HepG2 (cell line): Measurements from ENCODE around the gene DPH3. TPM values are rescaled to one million over a fixed set of nuclear protein-coding genes. Genes with fewer than 3 reads are reported as not detected.

Experiments
- ATF1 ChIP-seq: IDR thresholded peaks from 2 replicates; pipeline ENCODE4 v1.6.1; 2016; ENCODE audit warnings: mild to moderate bottlenecking, control low read depth
- EHMT2 ChIP-seq: fragments of 200-600 bp; sonication (generic); IDR thresholded peaks from 2 replicates; pipeline ENCODE4 v1.7.0; 2017; ENCODE audit warnings: antibody characterized with exemption, low read depth, low read length, borderline replicate concordance
- ELF3 ChIP-seq: IDR thresholded peaks from 2 replicates; pipeline ENCODE4 v1.6.1; 2016; ENCODE audit warnings: missing genetic modification reagents, missing compliant biosample characterization
- HNF4A ChIP-seq: sonication (generic); formaldehyde crosslinking; IDR thresholded peaks from 2 replicates; pipeline ENCODE4 v1.4.0; 2020; ENCODE audit warnings: missing genetic modification reagents
- KAT7 ChIP-seq: IDR thresholded peaks from 2 replicates; pipeline ENCODE4 v1.6.1; 2018; ENCODE audit warnings: borderline replicate concordance, missing compliant biosample characterization
- KLF16 ChIP-seq, 2 experiments: sonication (generic) in 1 of 2; formaldehyde crosslinking in 1 of 2; IDR thresholded peaks; 2 replicates each; pipeline versions ENCODE4 v1.6.1 to v1.8.0; 2016 to 2023; ENCODE audit warnings: missing genetic modification reagents in 2 of 2, missing compliant biosample characterization in 1 of 2
- MTA1 ChIP-seq: sonication (generic); formaldehyde crosslinking; IDR thresholded peaks from 2 replicates; pipeline ENCODE4 v1.4.0; 2020; ENCODE audit warnings: missing genetic modification reagents, mild to moderate bottlenecking, borderline replicate concordance
- REL ChIP-seq: sonication (generic); formaldehyde crosslinking; conservative IDR thresholded peaks from 2 replicates; pipeline ENCODE4 v1.8.0; 2022; ENCODE audit warnings: mild to moderate bottlenecking, missing genetic modification reagents, moderate library complexity
- SCMH1 ChIP-seq: sonication (generic); formaldehyde crosslinking; IDR thresholded peaks from 2 replicates; pipeline ENCODE4 v1.9.0; 2021; ENCODE audit warnings: missing genetic modification reagents, mild to moderate bottlenecking, borderline replicate concordance
- SRSF4 ChIP-seq: fragments of 200-400 bp; formaldehyde crosslinking; IDR thresholded peaks from one replicate; pipeline ENCODE4 v1.6.1; 2018; ENCODE audit warnings: mild to moderate bottlenecking, low read depth, low read length, moderate library complexity; ENCODE audit not compliant: poor library complexity, severe bottlenecking
- TP53 ChIP-seq: sonication (generic); formaldehyde crosslinking; conservative IDR thresholded peaks from 2 replicates; pipeline ENCODE4 v1.4.0; 2020; ENCODE audit warnings: missing genetic modification reagents
- ZBTB20 ChIP-seq: sonication (generic); formaldehyde crosslinking; IDR thresholded peaks from 2 replicates; pipeline ENCODE4 v1.8.1; 2023; ENCODE audit warnings: missing genetic modification reagents, low read depth, mild to moderate bottlenecking, borderline replicate concordance
- ZBTB7A ChIP-seq: sonication (generic); formaldehyde crosslinking; IDR thresholded peaks from 2 replicates; pipeline ENCODE4 v1.8.0; 2022; ENCODE audit warnings: mild to moderate bottlenecking, missing genetic modification reagents
- ZEB1 ChIP-seq: IDR thresholded peaks from 2 replicates; pipeline ENCODE4 v1.6.1; 2012; ENCODE audit warnings: mild to moderate bottlenecking, low read depth, inconsistent platforms; ENCODE audit not compliant: insufficient replicate concordance
- ZFP41 ChIP-seq: sonication (generic); formaldehyde crosslinking; IDR thresholded peaks from 2 replicates; pipeline ENCODE4 v1.4.0; 2020; ENCODE audit warnings: mild to moderate bottlenecking, missing genetic modification reagents, borderline replicate concordance
- ZNF136 ChIP-seq: sonication (generic); formaldehyde crosslinking; IDR thresholded peaks from 2 replicates; pipeline ENCODE4 v1.8.1; 2022; ENCODE audit warnings: low read depth, mild to moderate bottlenecking, moderate library complexity, missing genetic modification reagents
- ZNF143 ChIP-seq: sonication (generic); formaldehyde crosslinking; IDR thresholded peaks from 2 replicates; pipeline ENCODE4 v1.4.0; 2020; ENCODE audit warnings: missing genetic modification reagents
- ZNF292 ChIP-seq: sonication (generic); formaldehyde crosslinking; IDR thresholded peaks from 2 replicates; pipeline ENCODE4 v1.8.1; 2022; ENCODE audit warnings: mild to moderate bottlenecking, low read depth, missing genetic modification reagents, borderline replicate concordance
- ZNF329 ChIP-seq: sonication (generic); formaldehyde crosslinking; IDR thresholded peaks from 2 replicates; pipeline ENCODE4 v1.9.0; 2021; ENCODE audit warnings: low read depth, mild to moderate bottlenecking, missing genetic modification reagents
- ZNF550 ChIP-seq: sonication (generic); formaldehyde crosslinking; IDR thresholded peaks from 2 replicates; pipeline ENCODE4 v1.4.0; 2020; ENCODE audit warnings: mild to moderate bottlenecking, missing genetic modification reagents, borderline replicate concordance
- ZNF570 ChIP-seq: sonication (generic); formaldehyde crosslinking; IDR thresholded peaks from 2 replicates; pipeline ENCODE4 v1.4.0; 2020; ENCODE audit warnings: mild to moderate bottlenecking, missing genetic modification reagents, borderline replicate concordance
- ZNF614 ChIP-seq: IDR thresholded peaks from 2 replicates; pipeline ENCODE4 v1.6.1; 2018; ENCODE audit warnings: missing biosample characterization, missing genetic modification reagents, inconsistent platforms, borderline replicate concordance
- polyA plus RNA-seq, 8 experiments: library from polyadenylated mRNA; depleted of rRNA in 3 of 8; stranded (reverse) in 7 of 8; unstranded in 1 of 8; fragments of >200 nt; fragmentation: Illumina TruSeq in 4 of 8; extraction: Trizol in 4 of 8; gene quantifications; 2 replicates each; pipeline versions ENCODE4 v1.2.1 to v1.2.3, GENCODE V29; 2011 to 2016; ENCODE audit warnings: low read depth in 4 of 8, missing spikeins in 1 of 8, mixed read lengths in 1 of 8; ENCODE audit not compliant: insufficient read depth in 1 of 8
- total RNA-seq, 5 experiments: library from RNA; depleted of rRNA; stranded (reverse); fragments of >200 nt; fragmentation: Illumina TruSeq; extraction: Trizol; gene quantifications; 2 replicates each; pipeline ENCODE4 v1.2.3, GENCODE V29; 2016; ENCODE audit warnings: low read depth in 1 of 5
- TF ChIP-seq, protein P1 (sequence below): IDR thresholded peaks from 2 replicates; pipeline ENCODE4 v1.6.1; 2016; ENCODE audit warnings: control low read depth
- TF ChIP-seq, protein P2 (sequence below): sonication (generic); formaldehyde crosslinking; IDR thresholded peaks from 2 replicates; pipeline ENCODE4 v1.5.0; 2020; ENCODE audit warnings: missing genetic modification reagents
- TF ChIP-seq, protein P3 (sequence below): IDR thresholded peaks from 2 replicates; pipeline ENCODE4 v1.6.1; 2016
- TF ChIP-seq, protein P4 (sequence below): sonication (generic); formaldehyde crosslinking; IDR thresholded peaks from 2 replicates; pipeline ENCODE4 v1.4.0; 2020; ENCODE audit warnings: missing genetic modification reagents

Gene DPH3
- total and polyA plus RNA-seq, 2 of the 13 experiments (the other 11 are each of a cell fraction or from before 2014, with no cell fraction given) = 18.3 to 21.6 TPM

GRCh38 chr3:16264708-16265454, at the start of gene DPH3, which contains the start of gene OXNAD1 (continued):
- TF ChIP-seq REL (CRISPR knock-in tag) (no peak), HNF4A (CRISPR knock-in tag) (peak; percentile 1; the same call in 1 of the 2 replicates), ZNF329 (CRISPR knock-in tag) (0 out of 2 replicates have a peak, but pooled peaks have one; percentile 52), TP53 (no peak), ZEB1 (no peak), SRSF4 (no peak), ZBTB20 (CRISPR knock-in tag) (no peak), ATF1 (peak; percentile 100), MTA1 (no peak), KAT7 (CRISPR knock-in tag) (peak; percentile 43; the same call in 1 of the 2 replicates), KLF16 (CRISPR knock-in tag; IDR thresholded peaks at IDR 0.05) (peak in 1 of 2 experiments; percentile 23; a peak in 1 of 4 replicates), ZBTB7A (CRISPR knock-in tag) (no peak), ZNF570 (CRISPR knock-in tag) (no peak), EHMT2 (no peak), ZNF614 (CRISPR knock-in tag) (peak; percentile 61; the same call in 1 of the 2 replicates), ZNF550 (CRISPR knock-in tag) (no peak), ZNF136 (no peak), ZNF292 (no peak), ELF3 (CRISPR knock-in tag) (peak; percentile 75), ZNF143 (CRISPR knock-in tag) (peak; percentile 59), ZFP41 (CRISPR knock-in tag) (no peak), SCMH1 (CRISPR knock-in tag) (no peak)
- TF ChIP-seq, protein P1, sequence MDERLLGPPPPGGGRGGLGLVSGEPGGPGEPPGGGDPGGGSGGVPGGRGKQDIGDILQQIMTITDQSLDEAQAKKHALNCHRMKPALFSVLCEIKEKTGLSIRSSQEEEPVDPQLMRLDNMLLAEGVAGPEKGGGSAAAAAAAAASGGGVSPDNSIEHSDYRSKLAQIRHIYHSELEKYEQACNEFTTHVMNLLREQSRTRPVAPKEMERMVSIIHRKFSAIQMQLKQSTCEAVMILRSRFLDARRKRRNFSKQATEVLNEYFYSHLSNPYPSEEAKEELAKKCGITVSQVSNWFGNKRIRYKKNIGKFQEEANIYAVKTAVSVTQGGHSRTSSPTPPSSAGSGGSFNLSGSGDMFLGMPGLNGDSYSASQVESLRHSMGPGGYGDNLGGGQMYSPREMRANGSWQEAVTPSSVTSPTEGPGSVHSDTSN (CRISPR knock-in tag) = no peak
- TF ChIP-seq, protein P2, sequence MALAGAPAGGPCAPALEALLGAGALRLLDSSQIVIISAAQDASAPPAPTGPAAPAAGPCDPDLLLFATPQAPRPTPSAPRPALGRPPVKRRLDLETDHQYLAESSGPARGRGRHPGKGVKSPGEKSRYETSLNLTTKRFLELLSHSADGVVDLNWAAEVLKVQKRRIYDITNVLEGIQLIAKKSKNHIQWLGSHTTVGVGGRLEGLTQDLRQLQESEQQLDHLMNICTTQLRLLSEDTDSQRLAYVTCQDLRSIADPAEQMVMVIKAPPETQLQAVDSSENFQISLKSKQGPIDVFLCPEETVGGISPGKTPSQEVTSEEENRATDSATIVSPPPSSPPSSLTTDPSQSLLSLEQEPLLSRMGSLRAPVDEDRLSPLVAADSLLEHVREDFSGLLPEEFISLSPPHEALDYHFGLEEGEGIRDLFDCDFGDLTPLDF (CRISPR knock-in tag) = peak; percentile 64
- TF ChIP-seq, protein P3, sequence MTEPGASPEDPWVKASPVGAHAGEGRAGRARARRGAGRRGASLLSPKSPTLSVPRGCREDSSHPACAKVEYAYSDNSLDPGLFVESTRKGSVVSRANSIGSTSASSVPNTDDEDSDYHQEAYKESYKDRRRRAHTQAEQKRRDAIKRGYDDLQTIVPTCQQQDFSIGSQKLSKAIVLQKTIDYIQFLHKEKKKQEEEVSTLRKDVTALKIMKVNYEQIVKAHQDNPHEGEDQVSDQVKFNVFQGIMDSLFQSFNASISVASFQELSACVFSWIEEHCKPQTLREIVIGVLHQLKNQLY (CRISPR knock-in tag) = no peak
- TF ChIP-seq, protein P4, sequence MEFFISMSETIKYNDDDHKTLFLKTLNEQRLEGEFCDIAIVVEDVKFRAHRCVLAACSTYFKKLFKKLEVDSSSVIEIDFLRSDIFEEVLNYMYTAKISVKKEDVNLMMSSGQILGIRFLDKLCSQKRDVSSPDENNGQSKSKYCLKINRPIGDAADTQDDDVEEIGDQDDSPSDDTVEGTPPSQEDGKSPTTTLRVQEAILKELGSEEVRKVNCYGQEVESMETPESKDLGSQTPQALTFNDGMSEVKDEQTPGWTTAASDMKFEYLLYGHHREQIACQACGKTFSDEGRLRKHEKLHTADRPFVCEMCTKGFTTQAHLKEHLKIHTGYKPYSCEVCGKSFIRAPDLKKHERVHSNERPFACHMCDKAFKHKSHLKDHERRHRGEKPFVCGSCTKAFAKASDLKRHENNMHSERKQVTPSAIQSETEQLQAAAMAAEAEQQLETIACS = peak; percentile 70; the same call in 1 of the 2 replicates
